H1 (cell line): ENCODE results near the gene THBS3. TPM values are rescaled to one million over a fixed set of nuclear protein-coding genes. Genes with fewer than 3 reads are reported as not detected.

Experiments used
- CTCF ChIA-PET: fragments of 300-600 bp; sonication (Branson Sonifier 250); formaldehyde crosslinking; loops from one replicate; lab custom pipeline; 2021; ENCODE audit not compliant: partially characterized antibody; lab: Charles Lee
- POLR2A ChIA-PET: fragments of 300-600 bp; sonication (Branson Sonifier 250); formaldehyde crosslinking; loops from one replicate; lab custom pipeline; 2021; ENCODE audit warnings: inconsistent platforms; ENCODE audit not compliant: partially characterized antibody; lab: Charles Lee
- DNase-seq, 2 experiments: peaks; one replicate each; pipeline versions ENCODE4 v3.0.0 to v3.0.0-alpha.2; 2010 to 2022; ENCODE audit warnings: low spot score in 2 of 2, low read depth in 1 of 2, mixed read lengths in 1 of 2
- FAIRE-seq: peaks from 2 replicates; lab custom pipeline; 2011; peaks lifted over from hg19 to GRCh38; lab: Jason Lieb, UNC
- H2AFZ ChIP-seq: 2 replicates; pipeline ENCODE4 v1.8.1; 2012; ENCODE audit warnings: low read length, inconsistent platforms
- H2AK5ac ChIP-seq: 2 replicates; pipeline ENCODE4 v1.6.1; 2013; ENCODE audit warnings: low read depth, low read length
- H2BK120ac ChIP-seq: replicated peaks from 2 replicates; pipeline ENCODE3; 2013; ENCODE audit warnings: low read depth, low read length, inconsistent platforms
- H2BK12ac ChIP-seq: 2 replicates; pipeline ENCODE4 v1.6.1; 2013; ENCODE audit warnings: low read depth, low read length
- H2BK15ac ChIP-seq: 2 replicates; pipeline ENCODE4 v1.6.1; 2013; ENCODE audit warnings: low read length
- H2BK20ac ChIP-seq: 2 replicates; pipeline ENCODE4 v1.6.1; 2013; ENCODE audit warnings: low read length
- H2BK5ac ChIP-seq: 2 replicates; pipeline ENCODE4 v1.6.1; 2013; ENCODE audit warnings: low read depth, low read length
- H3K14ac ChIP-seq: 2 replicates; pipeline ENCODE4 v1.6.1; 2013; ENCODE audit warnings: inconsistent platforms; ENCODE audit not compliant: insufficient read length
- H3K18ac ChIP-seq: 2 replicates; pipeline ENCODE4 v1.6.1; 2013; ENCODE audit warnings: low read length; ENCODE audit errors: extremely low read depth
- H3K23ac ChIP-seq: 2 replicates; pipeline ENCODE4 v1.6.1; 2013; ENCODE audit warnings: inconsistent platforms; ENCODE audit not compliant: insufficient read length
- H3K23me2 ChIP-seq: 2 replicates; pipeline ENCODE4 v1.6.1; 2013; ENCODE audit warnings: low read depth, low read length
- H3K27ac ChIP-seq: 2 replicates; pipeline ENCODE4 v1.6.1; 2011; ENCODE audit warnings: low read depth, low read length, inconsistent platforms
- H3K27me3 ChIP-seq, 4 experiments: replicated peaks in 1 of 4; 1 replicate in 1 of 4; 2 replicates in 3 of 4; pipeline versions ENCODE4 v1.6.1 to v1.8.1; 2011 to 2013; ENCODE audit warnings: low read length in 3 of 4, mild to moderate bottlenecking in 3 of 4, inconsistent platforms in 2 of 4, mixed read lengths in 2 of 4, moderate library complexity in 1 of 4; ENCODE audit not compliant: control insufficient read depth in 3 of 4, insufficient read depth in 3 of 4; ENCODE audit errors: extremely low read depth in 1 of 4
- H3K36me3 ChIP-seq, 4 experiments: 2 replicates each; pipeline versions ENCODE4 v1.6.1 to v1.8.1; 2011 to 2013; ENCODE audit warnings: mild to moderate bottlenecking in 4 of 4, low read length in 3 of 4, moderate library complexity in 2 of 4, control low read depth in 1 of 4, inconsistent platforms in 1 of 4; ENCODE audit not compliant: insufficient read depth in 4 of 4, control insufficient read depth in 2 of 4
- H3K4ac ChIP-seq: replicated peaks from 2 replicates; pipeline ENCODE3; 2013; ENCODE audit warnings: low read length, low read depth, mixed read lengths, inconsistent platforms; ENCODE audit not compliant: insufficient read length
- H3K4me1 ChIP-seq, 4 experiments: replicated peaks in 1 of 4; 1 replicate in 1 of 4; 2 replicates in 3 of 4; pipeline versions ENCODE4 v1.6.1 to v1.8.1; 2011 to 2013; ENCODE audit warnings: low read length in 3 of 4, inconsistent platforms in 2 of 4, mixed read lengths in 1 of 4; ENCODE audit not compliant: insufficient read depth in 4 of 4, control insufficient read depth in 3 of 4
- H3K4me2 ChIP-seq, 2 experiments: 2 replicates each; pipeline versions ENCODE4 v1.6.1 to v1.8.1; 2011 to 2013; ENCODE audit warnings: low read depth in 2 of 2, low read length in 2 of 2, control low read depth in 1 of 2, inconsistent platforms in 1 of 2, mild to moderate bottlenecking in 1 of 2; ENCODE audit not compliant: insufficient read depth in 1 of 2
- H3K4me3 ChIP-seq, 4 experiments: fragments of 200-600, 300-600 bp in 1 of 4; sonication (generic), shearing (Covaris generic), sonication (Bioruptor Twin) in 1 of 4; 2 replicates each; pipeline versions ENCODE4 v1.5.1 to v1.8.1; 2011 to 2016; ENCODE audit warnings: low read length in 4 of 4, low read depth in 3 of 4, control low read depth in 2 of 4, inconsistent platforms in 2 of 4, mild to moderate bottlenecking in 2 of 4, mixed read lengths in 1 of 4, moderate library complexity in 1 of 4; ENCODE audit not compliant: insufficient read depth in 2 of 4; ENCODE audit errors: extremely low read depth in 1 of 4
- H3K56ac ChIP-seq: replicated peaks from 2 replicates; pipeline ENCODE3; 2013; ENCODE audit warnings: low read depth, mild to moderate bottlenecking, mixed read lengths, low read length, inconsistent platforms; ENCODE audit not compliant: insufficient read length
- H3K79me1 ChIP-seq: 2 replicates; pipeline ENCODE4 v1.6.1; 2013; ENCODE audit warnings: low read depth, low read length, control low read depth
- H3K79me2 ChIP-seq, 2 experiments: 2 replicates each; pipeline versions ENCODE4 v1.6.1 to v1.8.1; 2012 to 2013; ENCODE audit warnings: low read length in 2 of 2, mild to moderate bottlenecking in 2 of 2, inconsistent platforms in 1 of 2; ENCODE audit not compliant: insufficient read depth in 2 of 2, control insufficient read depth in 1 of 2
- H3K9ac ChIP-seq, 4 experiments: replicated peaks in 1 of 4; 1 replicate in 1 of 4; 2 replicates in 3 of 4; pipeline versions ENCODE4 v1.6.1 to v1.8.1; 2011 to 2013; ENCODE audit warnings: low read depth in 3 of 4, low read length in 3 of 4, control low read depth in 2 of 4, mild to moderate bottlenecking in 2 of 4, moderate library complexity in 2 of 4, inconsistent platforms in 1 of 4; ENCODE audit errors: extremely low read depth in 1 of 4
- H3K9me3 ChIP-seq, 2 experiments: 2 replicates each; pipeline versions ENCODE4 v1.6.1 to v1.8.1; 2012 to 2013; ENCODE audit warnings: mild to moderate bottlenecking in 2 of 2, moderate library complexity in 2 of 2, control low read depth in 1 of 2, inconsistent platforms in 1 of 2, low read depth in 1 of 2, low read length in 1 of 2, mixed read lengths in 1 of 2; ENCODE audit not compliant: insufficient read depth in 2 of 2
- H4K20me1 ChIP-seq, 2 experiments: replicated peaks in 1 of 2; 2 replicates each; pipeline versions ENCODE3 to v1.8.1; 2011 to 2013; ENCODE audit warnings: inconsistent platforms in 2 of 2, low read length in 2 of 2, mild to moderate bottlenecking in 1 of 2; ENCODE audit not compliant: insufficient read depth in 2 of 2, control insufficient read depth in 1 of 2
- H4K5ac ChIP-seq: 2 replicates; pipeline ENCODE4 v1.6.1; 2013; ENCODE audit warnings: low read length, low read depth, mixed read lengths, inconsistent platforms; ENCODE audit not compliant: insufficient read length
- H4K8ac ChIP-seq: 2 replicates; pipeline ENCODE4 v1.8.0; 2013; ENCODE audit warnings: mild to moderate bottlenecking, moderate library complexity, low read length, inconsistent platforms; ENCODE audit not compliant: insufficient read depth; ENCODE audit errors: extremely low read depth
- H4K91ac ChIP-seq: replicated peaks from 2 replicates; pipeline ENCODE3; 2013; ENCODE audit warnings: low read length, mixed read lengths, inconsistent platforms; ENCODE audit not compliant: insufficient read length
- BRCA1 ChIP-seq: IDR thresholded peaks from 2 replicates; pipeline ENCODE4 v1.6.1; 2012; ENCODE audit warnings: low read depth, low read length, improper control_type of control experiment
- EGR1 ChIP-seq: IDR thresholded peaks from 2 replicates; pipeline ENCODE4 v1.6.1; 2011; ENCODE audit warnings: low read depth, low read length, borderline replicate concordance
- HDAC2 ChIP-seq, 2 experiments: fragments of 300-600 bp in 1 of 2; sonication (generic) in 1 of 2; IDR thresholded peaks; 2 replicates each; pipeline ENCODE4 v1.6.1; 2011 to 2012; ENCODE audit warnings: low read depth in 2 of 2, low read length in 2 of 2, mild to moderate bottlenecking in 2 of 2, moderate library complexity in 2 of 2, borderline replicate concordance in 1 of 2, inconsistent platforms in 1 of 2
- JUN ChIP-seq: IDR thresholded peaks from 2 replicates; pipeline ENCODE4 v1.6.1; 2011; ENCODE audit warnings: low read depth, mild to moderate bottlenecking, improper control_type of control experiment, low read length
- KDM5A ChIP-seq: fragments of 200-600 bp; IDR thresholded peaks from 2 replicates; pipeline ENCODE4 v1.7.1; 2012; ENCODE audit warnings: mild to moderate bottlenecking, low read length, inconsistent platforms, mixed read lengths
- MAFK ChIP-seq: IDR thresholded peaks from 2 replicates; pipeline ENCODE4 v1.6.1; 2012; ENCODE audit warnings: low read depth, mild to moderate bottlenecking, improper control_type of control experiment, low read length
- SIN3A ChIP-seq, 2 experiments: IDR thresholded peaks in 1 of 2; conservative IDR thresholded peaks in 1 of 2; 2 replicates each; pipeline ENCODE4 v1.6.1; 2011 to 2012; ENCODE audit warnings: low read length in 2 of 2, improper control_type of control experiment in 1 of 2, low read depth in 1 of 2, mild to moderate bottlenecking in 1 of 2
- SIX5 ChIP-seq: IDR thresholded peaks from 2 replicates; pipeline ENCODE4 v1.6.1; 2011; ENCODE audit warnings: mild to moderate bottlenecking, low read depth, low read length
- YY1 ChIP-seq: IDR thresholded peaks from 2 replicates; pipeline ENCODE4 v1.6.1; 2011; ENCODE audit warnings: low read depth, mild to moderate bottlenecking, low read length
- WGBS, 2 experiments: shearing (Covaris generic) in 1 of 2; methylation state at CpG; one replicate each; pipeline versions ENCODE4 v1.1.6 to v1.1.7; 2013 to 2015; ENCODE audit warnings: low lambda C conversion rate in 2 of 2, mixed read lengths in 2 of 2, inconsistent platforms in 1 of 2, low coverage in 1 of 2, missing lambda C conversion rate in 1 of 2; ENCODE audit not compliant: insufficient replicate concordance in 2 of 2, insufficient coverage in 1 of 2, insufficient read length in 1 of 2; ENCODE audit errors: extremely low coverage in 1 of 2, missing lambda C conversion rate in 1 of 2; 5-methylcytosine and 5-hydroxymethylcytosine counted together
- polyA plus RNA-seq, 7 experiments: library from polyadenylated mRNA; depleted of rRNA in 3 of 7; stranded (reverse) in 5 of 7; unstranded in 2 of 7; fragments of >200 nt in 5 of 7; fragments of 200-250 nt in 2 of 7; gene quantifications; 1 replicate in 5 of 7; 2 replicates in 1 of 7; 4 replicates in 1 of 7; pipeline versions ENCODE4 v1.2.1 to v1.2.3, GENCODE V29; 2011 to 2013; ENCODE audit warnings: missing spikeins in 2 of 7, mixed read lengths in 2 of 7
- total RNA-seq: library from RNA; stranded (reverse); fragmentation: NEBNext Ultra II Directional; extraction: Animal tissue kit (Norgen Biotek cat#: 25700); gene quantifications from 2 replicates; pipeline ENCODE4 v1.2.1, GENCODE V29; 2021

THBS3 gene
- total and polyA plus RNA-seq, 2 of the 8 experiments (the other 6 are each of a cell fraction or from before 2014, with no cell fraction given) = 3.0 to 3.5 TPM

DNA sequence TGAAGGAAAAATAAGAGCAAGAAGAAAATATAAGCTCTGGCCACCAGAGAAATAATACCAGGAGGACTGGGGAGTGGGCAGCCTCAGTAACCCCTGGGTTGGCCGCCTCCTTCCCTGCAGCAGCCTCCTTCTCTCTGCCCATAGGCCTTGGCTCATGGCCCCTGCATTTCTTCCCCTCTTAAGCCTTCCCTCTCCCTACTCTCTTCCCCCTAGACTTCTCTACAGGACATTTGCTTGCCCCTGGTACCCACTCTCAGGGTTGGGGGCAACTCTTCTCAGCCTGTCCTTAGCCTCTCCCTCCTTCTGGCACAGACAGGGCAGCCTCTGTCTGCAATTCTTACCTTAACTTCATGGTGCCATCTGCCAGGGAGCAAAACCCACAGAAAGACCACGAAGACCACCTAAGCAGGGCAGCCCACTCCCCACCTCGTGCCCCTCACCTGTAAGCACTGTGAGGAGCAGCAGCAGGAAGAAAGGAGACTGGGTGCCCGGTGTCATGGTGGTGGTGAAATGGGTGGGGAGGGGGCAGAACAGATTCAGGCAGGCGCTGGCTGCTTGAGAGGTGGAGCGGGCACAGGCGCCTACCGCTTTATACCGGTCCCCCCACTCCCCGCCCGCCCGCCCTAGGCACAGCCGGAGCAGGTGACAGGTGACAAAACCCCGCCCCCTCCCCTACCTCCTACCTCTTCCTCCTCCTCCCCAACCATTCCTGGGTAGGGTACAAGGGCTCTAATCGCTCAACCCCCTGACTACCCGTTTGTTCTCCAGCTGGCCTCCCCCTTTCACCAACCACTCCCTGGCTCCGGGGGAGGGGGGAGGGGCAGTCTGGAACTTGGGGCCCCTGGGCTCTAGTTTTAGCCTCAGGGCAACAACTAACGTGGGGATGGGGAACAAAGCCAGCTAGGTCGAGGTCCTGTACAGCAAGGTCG, 15.1 kb downstream of the THBS3 start:
- Histone ChIP-seq H2BK15ac (peak overlapping the region; percentile 92; the same call in 1 of the 2 replicates), H3K4me3 (peak overlapping the region; percentile 60 to 98 (median 96)), H3K27ac (peak overlapping the region; percentile 94), H3K36me3 (peaks cover 9 to 17% (median 10%) of the 10 kb centered on the region in 4 experiments), H3K18ac (peak overlapping the region; percentile 98; the same call in 1 of the 2 replicates), H2BK120ac (peak overlapping the region; percentile 78), H3K79me1 (peaks cover 11% of the 10 kb centered on the region), H2BK5ac (peak overlapping the region; percentile 92; the same call in 1 of the 2 replicates), H3K9ac (peak overlapping the region in 3 of 4 experiments; percentile 29 to 96 (median 92); a peak in 4 of 7 replicates), H3K56ac (peak overlapping the region; percentile 70), H4K5ac (peak overlapping the region; percentile 95), H2BK12ac (peak overlapping the region; percentile 78), H3K23me2 (peaks cover 24% of the 10 kb centered on the region), H3K4me1 (peaks cover 9 to 25% (median 21%) of the 10 kb centered on the region in 4 experiments), H2BK20ac (peak overlapping the region; percentile 90; the same call in 1 of the 2 replicates), H3K14ac (peak overlapping the region; percentile 80), H2AK5ac (peak overlapping the region; percentile 26; the same call in 1 of the 2 replicates), H3K4ac (peak overlapping the region; percentile 92), H4K91ac (peak overlapping the region; percentile 94), H3K23ac (no peak overlapping the region), H3K27me3 (no peaks in the 10 kb centered on the region), H2AFZ (no peak overlapping the region), H3K4me2 (peak overlapping the region; percentile 81 to 87), H4K8ac (peak overlapping the region; percentile 95), H4K20me1 (peaks cover 7 to 12% of the 10 kb centered on the region in 2 experiments), H3K9me3 (no peaks in the 10 kb centered on the region), H3K79me2 (peaks cover 6 to 24% of the 10 kb centered on the region in 2 experiments; a peak in 3 of 4 replicates)
- ChIA-PET CTCF (interaction anchor here (0.6 to 5.1 kb wide), 26 partner anchors 8 to 1087 kb away, joined by 3 to 107 read pairs (median 4); partner anchors contain the start of genes KRTCAP2, MTX1, RUSC1 and THBS3), POLR2A (interaction anchor here (0.8 to 19.4 kb wide), 15 partner anchors 14 to 128 kb away, joined by 3 to 512 read pairs (median 7); partner anchors contain the start of genes KRTCAP2, MTX1, RUSC1 and SLC50A1)
- WGBS, 2 experiments = 14% methylated on average over 4 of the region's 20 CpGs; no CpG with 5 or more reads in 1 of the 2 experiments
- FAIRE-seq (no peak), DNase-seq (peak in 1 of 2 experiments; percentile 83)
- TF ChIP-seq HDAC2 (IDR thresholded peaks at IDR 0.05; ENCODE audit: borderline replicate concordance in 1 of 2, low read depth in 2 of 2, low read length in 2 of 2) = no peak
- 0 out of 2 replicates have a peak, but pooled peaks have one; percentile 35 for TF ChIP-seq YY1
- TF ChIP-seq EGR1 = 0 out of 2 replicates have a peak, but pooled peaks have one; percentile 27
- no peak for TF ChIP-seq JUN
- TF ChIP-seq KDM5A = no peak
- 0 out of 4 replicates have a peak, but pooled peaks of 1 of the 2 experiments have one; percentile 14 for TF ChIP-seq SIN3A (conservative IDR thresholded peaks at IDR 0.05 in 1 of 2, IDR thresholded peaks at IDR 0.05 in 1 of 2; ENCODE audit: low read depth in 1 of 2, low read length in 2 of 2)
- no peak for TF ChIP-seq BRCA1
- no peak for TF ChIP-seq MAFK
- TF ChIP-seq SIX5 = no peak
